Pancreas (tissue), 10 donors: ENCODE data around the gene FAHD1. TPM values are rescaled to one million over a fixed set of nuclear protein-coding genes. Genes with fewer than 3 reads are reported as not detected.

Experiments
- ATAC-seq, 4 donors: fragments of 200-7000 bp; cut with Tn5 transposase; one replicate each; pipeline versions ENCODE4 v1.8.0 to v1.9.1; 2020; ENCODE audit warnings: mild to moderate bottlenecking in 4 of 4, moderate library complexity in 4 of 4
- DNase-seq, 6 donors: peaks; one replicate each; pipeline ENCODE4 v3.0.0-alpha.2; 2020
- FAIRE-seq: peaks from 2 replicates; lab custom pipeline; 2012; peaks lifted over from hg19 to GRCh38; lab: Jason Lieb, UNC
- H3K27ac ChIP-seq, 4 donors: fragments of 200-600 bp; sonication (generic); 1 replicate in 3 of 4; 2 replicates in 1 of 4; pipeline versions ENCODE4 v1.5.0 to v1.8.0; 2020
- H3K27me3 ChIP-seq, 4 donors: fragments of 200-600 bp; one replicate each; pipeline ENCODE4 v1.8.0; 2021
- H3K36me3 ChIP-seq, 3 donors: fragments of 200-600 bp; sonication (generic) in 1 of 3; one replicate each; pipeline versions ENCODE4 v1.5.0 to v1.8.0; 2020 to 2021
- H3K4me1 ChIP-seq, 3 donors: fragments of 200-600 bp; one replicate each; pipeline ENCODE4 v1.8.0; 2021
- H3K4me3 ChIP-seq, 4 donors: fragments of 200-600 bp; sonication (generic) in 2 of 4; one replicate each; pipeline versions ENCODE4 v1.5.0 to v1.8.0; 2020 to 2021
- H3K9me3 ChIP-seq, 4 donors: fragments of 200-600 bp; one replicate each; pipeline ENCODE4 v1.8.0; 2021
- WGBS, 2 donors: extraction: QIAGEN DNeasy Blood & Tissue Kit; methylation state at CpG; one replicate each; pipeline ENCODE4 v1.1.7; 2013; 5-methylcytosine and 5-hydroxymethylcytosine counted together
- intact Hi-C, 3 donors: fragments of 100-400 bp; cut with DNase I; formaldehyde crosslinking; loops; one replicate each; pipeline versions ENCODE4 v1.11.1 to v1.14.2; 2022
- polyA plus RNA-seq, 2 donors: library from polyadenylated mRNA; stranded (reverse); fragments of 200-250 nt; gene quantifications; one replicate each; pipeline ENCODE4 v1.2.3, GENCODE V29; 2013
- total RNA-seq, 6 donors: library from RNA; stranded (reverse); fragmentation: NEBNext Ultra II Directional in 4 of 6; extraction: Animal tissue kit (Norgen Biotek cat#: 25700) in 4 of 6; gene quantifications; one replicate each; pipeline versions ENCODE4 v1.2.1 to v1.2.4, GENCODE V29; 2021 to 2023
- TF ChIP-seq, protein P1 (sequence below), 4 donors: fragments of 200-600 bp; sonication (generic) in 3 of 4; IDR thresholded peaks; one replicate each; pipeline versions ENCODE4 v1.5.0 to v1.8.0; 2021; ENCODE audit warnings: antibody characterized with exemption in 4 of 4
- donor health status: healthy with polysubstance abuse.
- donor health status: DM: no; HTN: no; CAD: no; lungs with moderate emphysema.
- donor health status: DM: no; HTN: no; CAD: no.
- donor health status: control.
- donor health status: control.
- donor health status: Bipolar disorder and iron deficiency.
- donor health status: DM: yes; HTN: yes; CAD: no.
- donor health status: DM: no; HTN: no; CAD: no.
- donor health status: DM: no; HTN: no; CAD: no.
- donor health status: DM: yes; HTN: yes; CAD: no.

Gene FAHD1
- total and polyA plus RNA-seq, 8 donors, result 5.1 to 14.4 (median 12.2) TPM

DNA sequence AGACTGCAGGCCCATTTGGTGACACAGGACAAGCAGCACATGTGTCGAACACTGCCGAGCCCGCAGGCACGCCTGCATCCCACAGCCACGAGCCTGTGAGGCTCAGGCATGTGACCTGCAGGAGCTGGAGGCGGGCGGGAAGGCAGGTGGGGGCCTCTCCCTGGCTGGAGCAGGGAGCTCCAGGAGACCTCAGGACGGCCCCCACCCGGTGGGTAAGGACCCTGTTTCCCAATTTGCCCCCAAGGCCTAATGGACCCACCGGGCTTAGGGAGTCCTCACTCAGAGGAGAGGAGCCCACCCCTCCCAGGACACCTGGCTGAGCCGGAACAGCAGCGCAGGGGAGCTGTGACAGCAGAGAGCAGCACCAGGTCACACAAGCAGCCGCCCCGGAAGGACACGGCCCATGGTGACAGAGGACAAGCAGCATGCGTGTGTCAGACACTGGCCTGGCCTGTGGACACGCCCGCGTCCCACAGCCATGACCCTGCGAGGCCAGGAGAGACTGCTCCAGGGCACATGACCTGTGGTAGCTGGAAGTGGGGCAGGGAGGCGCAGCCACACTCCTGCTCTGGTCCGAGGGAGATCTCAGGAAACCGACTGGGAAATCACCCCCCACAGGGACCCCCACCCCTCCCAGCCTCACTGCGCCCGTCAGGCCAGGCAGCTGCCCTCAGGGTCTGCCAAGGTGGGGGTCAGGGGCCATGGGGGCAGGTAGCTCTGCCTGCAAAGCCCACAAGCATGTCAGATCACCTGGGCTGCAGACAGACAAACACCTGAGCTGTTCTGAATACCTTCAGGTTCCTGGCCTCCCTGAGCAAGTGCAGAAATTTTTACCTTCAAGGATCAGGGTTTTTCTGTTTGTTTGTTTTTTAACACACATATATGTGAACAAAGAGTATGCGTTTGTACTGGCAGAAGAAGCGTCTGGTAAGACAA is 47.0 kb upstream of the FAHD1 start:
- H3K36me3 ChIP-seq, result peaks cover 0 to 25% (median 10%) of the 10 kb centered on the region in 3 donors
- intact Hi-C loops, result no loop called here

DNA sequence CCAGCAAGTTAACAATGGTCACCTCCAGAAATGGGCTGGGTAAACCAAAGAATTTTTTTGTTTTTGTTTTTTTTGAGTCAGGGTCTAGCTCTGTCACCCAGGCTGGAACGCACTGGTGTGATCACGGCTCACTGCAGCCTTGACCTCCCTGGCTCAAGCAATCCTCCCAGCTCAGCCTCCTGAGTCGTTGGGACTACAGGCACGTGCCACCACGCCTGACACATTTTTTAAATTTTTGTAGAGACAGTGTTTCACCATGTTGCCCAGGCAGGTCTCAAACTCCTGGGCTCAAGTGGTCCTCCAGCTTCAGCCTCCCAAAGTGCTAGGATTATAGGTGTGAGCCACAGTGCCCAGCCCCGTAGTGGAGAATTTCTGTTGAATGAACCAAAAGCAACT is 46.3 kb upstream of the FAHD1 start:
- FAIRE-seq (no peak), ATAC-seq (no peak), DNase-seq (peak in 1 of 6 donors; percentile 15)
- intact Hi-C loops, result no loop called here
- H3K9me3 ChIP-seq, result no peaks in the 10 kb centered on the region
- TF ChIP-seq, protein P1, sequence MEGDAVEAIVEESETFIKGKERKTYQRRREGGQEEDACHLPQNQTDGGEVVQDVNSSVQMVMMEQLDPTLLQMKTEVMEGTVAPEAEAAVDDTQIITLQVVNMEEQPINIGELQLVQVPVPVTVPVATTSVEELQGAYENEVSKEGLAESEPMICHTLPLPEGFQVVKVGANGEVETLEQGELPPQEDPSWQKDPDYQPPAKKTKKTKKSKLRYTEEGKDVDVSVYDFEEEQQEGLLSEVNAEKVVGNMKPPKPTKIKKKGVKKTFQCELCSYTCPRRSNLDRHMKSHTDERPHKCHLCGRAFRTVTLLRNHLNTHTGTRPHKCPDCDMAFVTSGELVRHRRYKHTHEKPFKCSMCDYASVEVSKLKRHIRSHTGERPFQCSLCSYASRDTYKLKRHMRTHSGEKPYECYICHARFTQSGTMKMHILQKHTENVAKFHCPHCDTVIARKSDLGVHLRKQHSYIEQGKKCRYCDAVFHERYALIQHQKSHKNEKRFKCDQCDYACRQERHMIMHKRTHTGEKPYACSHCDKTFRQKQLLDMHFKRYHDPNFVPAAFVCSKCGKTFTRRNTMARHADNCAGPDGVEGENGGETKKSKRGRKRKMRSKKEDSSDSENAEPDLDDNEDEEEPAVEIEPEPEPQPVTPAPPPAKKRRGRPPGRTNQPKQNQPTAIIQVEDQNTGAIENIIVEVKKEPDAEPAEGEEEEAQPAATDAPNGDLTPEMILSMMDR (IDR thresholded peaks at IDR 0.05), result no peak
- H3K27ac ChIP-seq, result no peak overlapping the region
- peaks cover 0 to 25% (median 10%) of the 10 kb centered on the region in 3 donors for H3K36me3 ChIP-seq
- no peak overlapping the region for H3K4me3 ChIP-seq
- WGBS, 2 donors, result 58 to 68% methylated on average over 6 of the region's 6 CpGs
- H3K27me3 ChIP-seq, result no peaks in the 10 kb centered on the region
- H3K4me1 ChIP-seq, result peaks cover 11 to 17% (median 16%) of the 10 kb centered on the region in 3 donors

More for the DNA sequence above, 47.0 kb upstream of the FAHD1 start:
- no peak overlapping the region for H3K27ac ChIP-seq
- DNase-seq, result peak in 3 of 6 donors; percentile 8 to 85 (median 53)
- no peak for FAIRE-seq
- no peaks in the 10 kb centered on the region for H3K27me3 ChIP-seq
- no peak for ATAC-seq
- H3K9me3 ChIP-seq, result no peaks in the 10 kb centered on the region
- 78% methylated on average over 26 to 27 of the region's 27 CpGs for WGBS, 2 donors
- TF ChIP-seq, protein P1 (IDR thresholded peaks at IDR 0.05), result no peak
- no peak overlapping the region for H3K4me3 ChIP-seq
- H3K4me1 ChIP-seq, result peaks cover 11 to 17% (median 16%) of the 10 kb centered on the region in 3 donors

DNA sequence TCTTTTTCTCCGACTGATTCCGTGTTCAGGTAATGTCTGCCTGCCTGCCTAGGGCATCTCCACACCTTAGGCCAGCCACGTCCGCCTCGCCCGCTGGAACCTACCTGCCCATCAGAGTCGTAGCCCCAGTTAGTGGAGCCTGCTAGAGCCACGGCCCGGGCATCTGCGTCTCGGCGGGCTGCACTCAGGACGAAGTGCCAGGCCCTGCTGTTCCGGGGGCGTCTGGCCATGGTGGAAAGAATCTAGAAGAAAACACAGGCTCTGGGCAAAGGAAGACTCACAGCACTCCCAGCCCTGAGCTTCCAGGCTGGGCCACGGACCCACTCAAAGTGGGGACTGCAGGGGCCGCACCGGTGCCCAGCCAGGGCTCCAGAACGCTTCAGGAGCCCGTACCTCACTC is 45.8 kb upstream of the FAHD1 start:
- peaks cover 0 to 20% (median 10%) of the 10 kb centered on the region in 3 donors for H3K36me3 ChIP-seq
- FAIRE-seq (no peak), ATAC-seq (no peak), DNase-seq (peak in 4 of 6 donors; percentile 14 to 81 (median 40))
- H3K9me3 ChIP-seq, result no peaks in the 10 kb centered on the region
- H3K27ac ChIP-seq, result peak overlapping the region; percentile 85 to 96 (median 88)
- TF ChIP-seq, protein P1 (IDR thresholded peaks at IDR 0.05), result no peak
- WGBS, 2 donors, result 38 to 48% methylated on average over 20 of the region's 20 CpGs
- H3K4me1 ChIP-seq, result peaks cover 11 to 17% (median 16%) of the 10 kb centered on the region in 3 donors
- peak overlapping the region; percentile 64 to 97 (median 93) for H3K4me3 ChIP-seq
- H3K27me3 ChIP-seq, result no peaks in the 10 kb centered on the region
- intact Hi-C loops, result no loop called here

DNA sequence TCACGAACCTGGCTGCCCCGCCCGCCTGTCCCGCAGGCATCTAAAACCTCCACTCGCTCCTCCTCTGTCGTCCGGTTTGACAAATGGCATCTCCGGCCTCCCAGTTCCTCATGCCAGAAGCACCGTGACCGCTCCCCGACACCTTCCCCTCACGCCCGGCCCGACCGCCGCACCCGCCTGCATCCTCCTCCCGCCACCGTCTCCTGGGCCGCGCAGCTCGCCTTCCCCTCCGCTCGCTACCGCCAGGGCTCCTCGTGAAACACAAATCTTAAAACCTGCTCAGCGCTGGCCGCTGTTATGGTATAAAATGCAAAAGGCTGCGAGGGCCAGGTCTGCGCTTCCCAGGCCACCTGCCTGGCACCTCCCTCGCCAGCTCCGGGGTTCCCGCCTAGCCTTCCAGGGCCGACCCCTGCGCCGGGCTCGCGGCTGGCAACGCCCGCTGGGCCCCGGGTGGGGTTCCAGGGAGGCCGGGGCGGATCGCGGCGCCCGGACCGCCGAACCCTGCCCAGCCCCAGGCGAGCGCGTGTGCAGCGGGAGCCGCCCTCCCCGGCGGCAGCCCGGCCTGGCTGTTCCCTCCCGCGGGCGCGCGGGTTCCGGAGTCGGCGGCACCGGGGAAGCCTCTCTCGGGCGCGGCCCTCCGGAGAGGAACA is 45.1 kb upstream of the FAHD1 start:
- intact Hi-C loops, result no loop called here
- DNase-seq (peak in 4 of 6 donors; percentile 41 to 85 (median 62)), FAIRE-seq (no peak), ATAC-seq (peak in 2 of 4 donors; percentile 2 to 3)
- WGBS, 2 donors, result 0 to 1% methylated on average over 47 to 70 of the region's 70 CpGs
- Histone ChIP-seq H3K4me3 (peak overlapping the region; percentile 64 to 97 (median 93)), H3K4me1 (peaks cover 11 to 17% (median 16%) of the 10 kb centered on the region in 3 donors), H3K27me3 (no peaks in the 10 kb centered on the region), H3K36me3 (peaks cover 0 to 14% (median 10%) of the 10 kb centered on the region in 3 donors), H3K27ac (peak overlapping the region; percentile 85 to 96 (median 88)), H3K9me3 (no peaks in the 10 kb centered on the region)
- TF ChIP-seq, protein P1 (IDR thresholded peaks at IDR 0.05), result no peak
